Stimulated activated CD8-positive, alpha-beta memory T cell treated with anti-CD3 and anti-CD28 coated beads, Interleukin-7, amount 100 ng/mL, for 24 hours (primary cell): ENCODE results near the gene GFRA1.

Experiments
- DNase-seq: peaks from one replicate; pipeline ENCODE4 v3.0.0-alpha.2; 2020; ENCODE audit warnings: low read depth

The GFRA1 gene

DNA sequence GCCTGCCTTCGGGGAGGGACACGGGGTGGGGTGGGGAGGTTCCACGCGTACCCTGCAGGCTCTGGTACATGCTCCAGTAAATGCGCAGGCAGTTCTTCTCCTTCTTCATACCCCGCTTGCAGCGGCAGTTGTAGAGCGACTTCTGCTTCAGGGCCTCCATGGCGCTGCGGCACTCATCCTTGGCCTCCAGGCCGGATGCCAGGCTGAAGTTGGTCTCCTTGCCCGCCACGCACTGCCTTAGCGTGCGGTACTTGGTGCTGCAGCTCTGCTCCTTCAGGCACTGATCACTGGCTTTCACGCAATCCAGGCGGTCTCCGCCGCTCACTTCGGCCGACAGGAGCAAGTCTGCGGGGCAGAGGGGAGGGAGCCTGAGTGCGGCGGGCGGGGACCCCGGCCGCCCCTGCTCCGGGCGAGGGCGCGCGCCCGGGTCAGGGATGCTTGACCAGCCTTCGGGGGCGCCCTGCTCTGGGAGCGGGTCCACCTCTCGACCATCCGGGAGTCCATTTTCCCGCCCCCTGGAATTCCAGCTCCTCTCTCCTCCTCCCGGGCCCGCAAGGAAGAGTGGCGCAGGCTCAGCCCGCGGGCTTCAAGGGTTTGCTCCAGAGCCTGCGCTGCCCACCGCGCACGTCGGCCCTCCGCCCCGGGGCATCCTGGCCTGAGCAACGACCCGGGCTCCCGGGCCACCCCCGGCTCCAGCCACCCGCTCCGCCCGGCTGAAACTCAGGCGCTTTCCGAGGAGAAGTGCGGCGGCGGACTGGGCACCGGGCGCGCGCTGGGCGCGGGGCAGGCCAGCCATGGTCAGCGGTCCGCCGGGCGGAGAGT, 2.0 kb downstream of the GFRA1 start:
- DNase-seq = no peak

DNA sequence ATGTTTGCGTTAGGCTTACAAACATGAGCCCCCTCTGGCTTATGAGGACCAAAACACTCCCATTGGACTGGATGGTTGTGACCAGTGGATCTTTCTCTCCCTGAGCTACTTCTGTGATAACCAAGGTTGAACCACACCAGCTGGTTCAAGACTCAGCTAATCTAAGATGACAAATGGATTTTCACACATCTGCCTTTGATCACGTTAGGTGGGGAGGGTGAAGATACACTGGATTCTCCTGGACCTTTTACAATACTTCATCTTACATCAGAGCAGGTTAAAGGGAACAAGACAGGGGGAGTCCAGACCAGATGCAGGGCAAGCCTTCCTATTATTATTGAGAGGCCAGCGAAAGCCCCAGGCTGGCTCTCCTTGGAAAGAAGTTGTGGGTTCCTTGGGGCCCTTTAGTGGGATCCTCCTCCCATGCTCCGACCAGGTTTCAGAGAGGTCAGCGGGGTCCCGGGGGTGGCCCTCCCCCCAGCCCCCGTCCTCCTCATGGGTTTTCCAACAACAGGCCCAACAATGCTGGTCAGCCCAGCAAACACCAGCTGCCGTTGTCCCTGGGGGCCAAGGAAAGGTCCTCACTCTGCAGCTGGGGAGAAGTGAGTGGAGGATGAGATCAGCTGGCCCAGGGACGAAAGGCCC, 2.8 kb downstream of the GFRA1 start:
- no peak for DNase-seq

DNA sequence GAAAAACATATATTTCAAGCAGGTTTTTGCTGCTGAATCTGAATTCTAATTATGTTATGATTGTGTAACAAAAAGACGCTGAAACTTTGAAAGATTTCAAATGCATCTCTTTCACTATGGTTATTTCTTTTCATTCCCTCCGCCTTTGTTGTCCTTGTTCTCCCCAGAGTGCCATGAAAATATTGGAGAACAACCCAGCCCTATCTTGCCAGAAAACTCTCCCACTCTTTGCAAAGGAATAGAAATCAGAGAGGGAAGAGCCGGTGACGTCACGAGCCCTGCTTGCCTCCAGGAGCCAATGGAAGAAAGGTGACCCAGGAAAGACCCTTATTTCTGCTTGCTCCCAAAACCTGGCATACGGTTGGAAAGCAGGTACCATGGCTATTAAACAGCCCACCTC, 3.4 kb downstream of the GFRA1 start:
- DNase-seq = no peak

DNA sequence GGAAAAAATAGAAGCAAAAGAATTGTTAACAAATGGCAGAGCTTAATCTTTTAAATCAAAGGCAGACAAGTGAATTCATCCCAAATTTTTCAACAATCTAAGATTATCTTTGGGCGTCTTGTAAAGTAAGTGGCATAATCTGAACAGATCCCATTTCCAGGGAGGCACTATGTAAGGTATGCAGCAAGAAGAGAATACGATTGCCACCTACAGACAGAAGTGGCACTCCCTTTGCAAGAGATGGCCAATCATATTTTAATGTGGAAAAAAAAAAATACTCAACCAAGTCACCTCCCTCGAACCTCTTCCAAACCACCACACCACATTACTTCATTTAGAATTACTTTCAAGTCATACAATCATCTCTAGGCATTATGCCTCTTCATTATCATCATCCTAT, 4.0 kb downstream of the GFRA1 start:
- DNase-seq = no peak

DNA sequence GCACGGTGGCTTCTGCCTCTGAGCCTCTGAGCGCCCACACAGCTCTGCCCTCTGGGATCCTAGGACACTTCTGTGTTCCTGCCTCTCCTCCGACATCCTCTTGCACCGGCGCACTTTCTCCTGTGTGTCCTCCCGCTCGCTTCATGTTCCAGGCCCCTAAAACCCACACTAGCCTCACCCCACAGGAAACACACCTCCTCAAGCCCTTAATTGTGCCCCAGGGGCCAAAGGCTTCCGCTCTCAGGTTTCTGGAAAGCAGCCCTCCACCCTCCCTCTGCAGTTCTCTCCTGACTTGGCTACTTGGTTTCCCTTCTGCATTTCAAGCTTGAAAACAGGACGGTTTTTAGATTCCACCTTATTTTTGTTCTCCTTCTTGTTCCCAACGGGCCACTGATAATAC, 7.3 kb downstream of the GFRA1 start:
- no peak for DNase-seq

DNA sequence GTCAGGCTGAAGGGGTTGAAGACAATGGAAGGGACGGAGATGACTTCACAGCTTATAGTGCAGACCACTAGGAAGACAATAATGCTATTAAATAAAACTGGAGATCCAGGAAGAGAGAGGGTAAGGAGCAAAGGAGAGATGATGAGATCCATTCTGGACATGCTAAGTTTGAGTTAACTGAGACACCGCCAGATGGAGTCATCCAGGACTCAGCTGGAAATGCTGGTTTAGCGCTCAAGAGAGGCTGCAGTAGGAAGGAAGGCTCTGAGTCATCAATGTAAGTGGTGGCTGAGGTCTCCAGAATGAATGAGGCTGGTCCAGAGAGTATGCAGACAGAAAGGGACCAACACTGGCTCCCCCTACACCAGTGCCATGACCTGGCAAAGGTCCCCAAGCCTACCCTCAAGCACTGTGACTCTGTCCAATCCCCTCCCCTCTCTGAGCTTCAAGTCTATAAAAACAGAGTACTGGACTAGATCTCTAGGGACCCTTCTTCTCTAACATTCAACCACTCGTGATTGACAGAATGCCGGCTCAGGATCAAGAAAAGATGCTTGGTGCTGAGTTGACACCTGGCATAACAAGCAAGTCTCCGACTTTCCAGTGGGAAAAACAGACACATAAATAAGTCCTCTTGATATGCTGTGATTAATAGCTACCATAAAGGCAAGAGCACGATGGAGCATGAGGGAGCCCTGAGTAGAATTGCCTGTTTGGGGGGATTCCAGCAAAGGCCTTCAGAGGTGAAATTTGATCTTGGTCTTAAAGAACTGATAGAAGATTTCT, 8.9 kb downstream of the GFRA1 start:
- DNase-seq = no peak

DNA sequence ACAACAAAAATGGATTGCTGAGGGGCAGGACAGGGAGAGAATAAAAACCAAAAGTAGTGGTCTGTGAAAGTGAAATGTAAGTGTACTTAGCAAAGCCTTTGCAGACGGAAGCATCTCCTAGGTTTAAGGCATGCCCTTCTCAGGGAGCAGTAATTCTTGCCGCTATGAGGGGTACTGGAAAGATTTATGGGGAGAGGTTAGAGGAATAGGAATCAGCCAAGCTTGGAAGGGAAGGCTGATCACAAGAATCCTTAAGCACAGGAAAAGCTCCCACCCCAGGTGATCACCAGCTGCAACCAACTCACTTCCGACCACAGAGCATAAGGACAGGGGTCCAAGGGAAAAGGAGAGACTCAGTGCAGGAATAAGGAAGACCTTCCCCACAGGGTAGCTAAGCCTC, 10.3 kb downstream of the GFRA1 start:
- DNase-seq = no peak

DNA sequence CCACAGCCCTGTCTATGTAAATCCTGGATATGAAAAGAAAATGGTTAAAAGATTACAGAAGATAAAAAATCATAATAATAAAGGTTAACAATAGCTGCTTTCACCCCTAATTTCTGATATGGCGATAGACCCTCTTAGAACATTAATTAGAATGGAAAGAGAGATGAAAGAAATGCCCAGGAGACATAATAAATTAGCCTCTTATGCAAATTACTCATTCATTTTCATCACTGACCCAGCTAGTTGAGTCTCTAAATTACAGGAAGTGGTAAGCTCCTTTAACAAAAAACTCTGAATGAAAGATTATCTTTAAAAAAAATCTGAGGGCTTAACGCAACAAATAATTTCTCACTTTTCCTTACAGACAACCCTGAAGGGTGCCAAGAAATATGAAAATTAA, 12.4 kb downstream of the GFRA1 start:
- DNase-seq = no peak

DNA sequence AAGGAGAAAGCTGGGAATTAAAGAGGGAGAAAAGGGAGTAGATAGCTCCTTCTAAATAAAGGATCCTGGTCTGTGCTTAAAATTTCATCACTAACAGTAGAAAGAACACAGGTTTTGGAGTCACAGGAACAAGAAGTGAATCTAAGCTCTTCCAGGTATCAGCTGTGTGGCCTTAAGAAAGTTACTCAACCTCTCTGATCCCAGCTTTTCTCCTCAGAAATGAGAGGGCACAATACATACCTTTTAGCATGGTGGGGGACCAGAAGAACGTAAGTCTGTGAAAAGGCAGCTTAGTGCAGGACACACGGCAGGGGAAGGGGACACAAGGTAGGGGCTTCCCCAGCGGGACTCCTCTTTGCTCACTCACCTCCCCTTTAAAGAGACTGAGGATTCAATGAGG, 13.4 kb downstream of the GFRA1 start:
- DNase-seq = no peak

DNA sequence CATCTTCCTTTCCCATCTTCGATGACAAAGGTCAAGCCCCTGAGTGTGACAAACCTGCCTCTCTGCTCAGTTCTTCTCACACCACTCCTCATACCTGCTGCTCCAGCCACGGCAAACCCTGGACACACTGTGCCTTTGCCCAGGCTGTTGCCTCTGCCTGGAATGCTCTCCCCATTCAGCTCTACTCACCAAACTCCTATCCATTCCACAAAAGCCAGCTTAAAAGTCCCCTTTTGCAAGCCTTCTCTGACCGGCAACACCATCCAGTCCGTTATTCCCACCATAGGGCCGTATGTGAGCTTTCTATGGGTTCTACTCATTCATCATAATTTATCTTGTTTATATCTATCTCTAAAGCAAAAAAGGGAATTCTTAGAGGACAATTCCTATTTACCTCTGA, 15.2 kb downstream of the GFRA1 start:
- no peak for DNase-seq

DNA sequence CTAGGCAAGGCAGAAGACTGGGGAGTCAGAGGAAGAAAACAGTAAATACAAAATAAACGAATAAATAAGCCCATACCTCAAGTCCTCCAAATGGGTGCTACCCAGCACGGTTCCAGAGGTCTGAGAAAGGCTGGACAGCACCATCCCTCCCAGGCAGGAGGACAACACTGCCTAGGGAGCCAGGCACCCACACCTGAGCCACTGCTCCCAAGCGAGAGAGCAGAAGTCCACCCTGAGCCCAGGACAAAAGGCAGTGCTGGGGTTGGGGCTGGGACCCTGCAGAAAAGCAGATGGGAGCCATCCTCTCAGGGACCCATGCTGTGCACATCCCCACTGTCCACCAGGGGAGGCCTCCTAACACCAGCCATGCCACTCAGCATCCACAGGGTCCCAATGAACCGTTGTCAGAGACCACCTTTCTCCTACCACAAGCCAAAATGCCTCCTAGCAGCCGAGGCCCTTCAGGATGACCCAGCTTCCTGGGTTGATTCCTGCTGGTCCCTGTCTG, 16.2 kb downstream of the GFRA1 start:
- no peak for DNase-seq

DNA sequence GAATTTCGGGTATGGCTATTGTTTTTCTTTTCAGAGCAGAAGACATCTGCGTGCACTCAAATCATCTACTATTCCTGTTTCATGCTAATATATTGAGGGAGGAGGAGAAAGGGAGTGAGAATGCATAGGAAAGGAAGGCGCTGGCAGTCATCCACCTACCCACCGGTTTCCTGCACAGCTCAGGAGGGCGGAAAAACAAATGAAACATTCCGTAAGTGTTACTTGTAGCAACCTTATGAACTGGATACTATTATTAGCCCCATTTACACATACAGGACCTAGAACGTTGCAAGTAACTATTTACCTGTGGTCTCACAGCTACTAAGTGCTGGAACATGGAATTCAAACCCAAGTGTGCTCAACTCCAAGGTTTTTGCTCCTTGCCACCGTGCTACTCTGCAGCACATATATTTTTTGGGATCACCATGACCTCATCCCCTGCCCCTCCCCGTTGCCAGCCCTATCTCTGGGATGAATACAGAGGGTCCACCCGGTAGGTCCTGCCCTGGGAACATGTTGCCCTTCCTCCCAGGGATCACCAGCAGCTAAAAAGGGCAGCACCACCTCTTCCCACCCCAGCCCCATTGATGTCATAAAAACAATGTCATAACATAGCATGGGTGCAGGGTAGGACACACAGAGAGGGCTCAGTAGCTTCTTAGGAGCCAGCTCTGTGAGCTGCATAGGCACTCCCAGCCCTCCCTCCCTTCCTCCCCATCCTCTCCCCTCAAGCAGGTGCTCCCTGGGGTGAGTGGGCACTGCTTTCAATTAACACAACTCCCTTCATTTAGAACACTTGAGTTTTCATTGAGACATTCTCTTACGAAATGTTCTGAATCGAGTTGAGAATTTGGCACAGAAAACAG, 16.9 kb downstream of the GFRA1 start:
- no peak for DNase-seq

DNA sequence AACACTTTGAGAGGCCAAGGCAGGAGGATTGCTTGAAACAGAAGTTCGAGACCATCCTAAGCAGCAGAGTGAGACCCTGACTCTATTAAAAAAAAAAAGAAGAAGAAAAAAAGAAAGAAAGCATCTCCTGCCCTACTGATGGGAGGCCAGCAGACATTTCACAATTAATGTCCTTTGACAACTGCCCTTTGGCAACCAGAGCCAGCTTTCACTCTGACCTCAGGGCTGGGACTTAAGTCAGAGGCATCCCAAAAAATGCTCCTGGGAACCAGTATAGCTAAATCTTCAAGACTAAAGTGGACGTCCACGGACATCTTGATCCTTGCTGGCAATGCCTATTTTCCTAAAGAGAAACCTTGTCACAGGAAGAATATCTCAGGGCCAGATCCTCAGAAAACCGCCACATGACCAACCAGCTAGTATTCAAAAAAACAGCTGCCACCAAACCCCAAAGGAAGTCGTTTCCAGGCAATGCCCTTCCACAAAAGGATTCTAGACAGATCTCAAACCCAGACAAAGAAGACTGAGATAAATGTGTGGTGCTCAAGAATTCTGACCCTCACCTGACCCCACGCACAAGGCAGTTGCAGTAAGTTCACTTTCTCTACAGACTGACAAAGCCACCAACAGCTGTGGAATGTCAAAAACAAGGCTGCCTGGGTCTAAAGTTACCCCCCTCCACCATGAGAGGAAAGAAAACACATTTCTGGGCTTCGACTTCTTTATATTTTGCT, 18.4 kb downstream of the GFRA1 start:
- no peak for DNase-seq

DNA sequence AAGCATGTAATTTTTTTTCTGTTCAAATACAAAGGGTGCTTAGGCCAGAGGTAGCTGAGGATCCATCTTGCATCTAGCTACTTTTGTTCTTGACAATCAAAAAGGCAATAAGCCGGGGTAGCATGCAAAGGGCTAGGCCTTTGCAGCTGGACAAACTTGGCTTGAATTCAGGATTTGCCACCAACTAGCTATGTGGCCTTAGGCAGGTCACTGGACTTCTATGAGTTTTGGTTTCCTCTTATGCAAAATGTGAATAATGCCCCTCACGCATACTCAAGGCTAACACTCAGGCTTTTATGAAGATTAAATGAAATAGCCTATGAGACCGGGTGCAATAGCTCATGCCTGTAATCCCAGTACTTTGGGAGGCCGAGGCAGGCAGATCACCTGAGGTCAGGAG, 19.3 kb downstream of the GFRA1 start:
- no peak for DNase-seq

DNA sequence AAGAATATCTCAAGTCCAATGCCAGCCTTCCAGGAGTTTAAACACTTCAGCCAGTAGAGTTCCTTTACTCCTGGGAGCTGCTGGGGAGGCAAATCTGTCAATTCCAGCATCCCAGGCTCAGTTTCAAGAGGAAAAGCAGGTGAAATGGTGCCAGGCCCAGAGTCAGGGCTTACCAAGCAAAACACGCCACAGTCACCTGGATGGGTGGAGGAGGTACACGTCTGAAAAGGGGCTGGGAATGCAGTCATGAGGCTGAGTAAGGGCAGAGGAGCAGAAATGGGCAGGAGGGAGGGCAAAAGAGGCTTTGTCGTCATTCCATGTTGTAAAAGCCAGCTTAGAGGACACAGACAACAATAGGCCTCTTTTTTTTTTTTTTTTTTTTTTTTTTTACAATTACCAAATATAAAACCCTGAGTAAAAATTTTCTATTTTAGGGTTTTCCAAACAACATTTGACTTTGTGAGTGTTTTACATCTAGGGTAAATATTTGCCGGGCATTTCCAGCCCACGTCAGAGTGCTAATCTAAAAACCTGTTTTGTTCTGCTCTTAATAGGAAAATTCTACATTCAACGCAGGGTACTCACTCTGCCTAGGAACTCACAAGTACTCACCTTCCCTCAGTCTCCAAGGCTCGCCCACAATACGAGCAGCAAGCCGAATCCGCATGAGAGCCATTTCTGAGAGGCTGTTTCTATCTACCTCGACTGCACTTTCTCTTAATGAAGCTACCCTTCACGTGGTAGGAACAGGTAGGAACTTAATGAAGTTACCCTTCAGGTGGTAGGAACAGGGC, 21.2 kb downstream of the GFRA1 start:
- no peak for DNase-seq

DNA sequence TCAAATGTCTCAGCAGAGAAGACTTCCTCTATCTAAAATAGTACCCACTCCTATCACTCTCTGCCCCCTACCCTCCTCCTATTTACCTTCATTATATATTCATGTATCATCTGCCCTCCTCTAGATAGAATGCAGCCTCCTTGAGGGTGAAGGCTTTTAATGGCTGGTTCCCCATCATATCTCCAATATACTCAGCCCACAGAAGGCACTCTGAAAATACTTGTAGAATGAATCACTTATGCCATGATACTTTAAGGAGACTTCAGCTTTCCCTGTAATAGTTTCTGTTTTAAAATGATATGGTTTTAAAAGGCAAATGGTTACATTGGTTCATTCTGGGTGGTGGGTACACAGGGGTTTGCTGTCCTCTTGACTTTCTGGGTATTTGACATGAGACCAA, 25.3 kb downstream of the GFRA1 start:
- no peak for DNase-seq

DNA sequence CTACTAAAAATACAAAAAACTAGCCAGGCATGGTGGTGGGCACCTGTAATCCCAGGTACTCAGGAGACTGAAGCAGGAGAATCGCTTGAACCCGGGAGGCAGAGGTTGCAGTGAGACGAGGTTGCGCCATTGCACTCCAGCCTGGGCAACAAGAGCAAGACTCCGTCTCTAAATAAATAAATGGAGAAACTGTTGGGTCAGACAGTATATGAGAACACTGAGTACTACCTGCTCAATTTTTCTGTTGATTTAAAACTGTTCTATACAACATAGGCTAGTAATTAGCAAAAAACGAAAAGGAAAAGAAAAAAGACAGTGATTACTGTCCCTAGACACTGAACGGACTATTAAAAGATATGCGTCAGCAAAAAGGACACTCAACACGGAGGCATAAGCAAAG, 26.7 kb downstream of the GFRA1 start:
- no peak for DNase-seq

DNA sequence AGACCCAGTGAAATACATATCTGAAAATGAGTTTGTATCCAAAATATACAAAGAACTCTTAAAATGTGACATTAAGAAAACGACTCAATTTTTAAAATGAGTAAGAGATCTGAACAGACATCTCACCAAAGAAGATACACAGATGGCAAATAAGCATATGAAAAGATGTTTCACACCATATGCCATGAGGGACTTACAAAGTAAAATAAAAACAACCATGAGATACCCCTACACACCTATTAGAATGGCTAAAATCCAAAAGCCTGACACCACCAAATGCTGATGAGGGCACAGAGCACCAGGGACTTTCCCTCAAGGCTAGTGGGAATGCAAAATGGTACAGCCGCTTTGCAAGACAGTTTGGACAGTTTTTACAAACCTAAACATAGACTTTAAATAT, 27.9 kb downstream of the GFRA1 start:
- no peak for DNase-seq

DNA sequence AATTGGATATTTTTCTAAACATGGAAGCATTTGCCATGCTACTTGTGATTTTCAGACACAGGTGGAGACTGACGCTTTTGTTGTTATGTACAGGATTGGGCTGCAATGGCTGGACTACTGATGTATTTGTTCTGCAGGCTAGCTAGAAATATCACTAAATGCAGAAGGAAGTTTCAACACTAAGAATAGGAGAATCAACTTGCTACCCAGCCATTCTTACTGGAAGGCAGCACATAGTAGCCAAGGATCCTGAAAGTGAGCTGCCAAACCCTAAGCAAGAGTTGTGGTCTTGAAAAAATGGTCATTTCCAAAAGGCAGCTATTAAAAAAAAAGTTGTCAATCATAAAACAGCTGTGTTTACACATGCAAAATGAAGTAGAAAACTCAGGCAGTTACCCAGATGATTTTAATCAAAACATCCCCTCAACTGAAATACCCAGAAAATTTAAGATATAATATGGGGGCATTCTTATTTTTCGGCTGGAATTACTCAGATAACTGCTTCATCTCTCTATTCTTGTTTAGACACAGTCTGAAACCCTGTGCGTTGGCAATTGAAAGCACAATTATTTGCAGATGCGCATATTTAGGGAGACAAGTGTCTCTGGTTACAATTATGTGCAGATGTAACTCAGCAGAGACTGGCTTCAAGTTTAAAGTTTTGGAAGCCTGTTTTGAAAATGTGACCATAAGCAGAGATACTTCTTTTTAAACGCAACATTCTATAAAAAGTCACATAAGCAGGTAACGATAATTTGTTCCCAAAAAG, 31.2 kb downstream of the GFRA1 start:
- no peak for DNase-seq

DNA sequence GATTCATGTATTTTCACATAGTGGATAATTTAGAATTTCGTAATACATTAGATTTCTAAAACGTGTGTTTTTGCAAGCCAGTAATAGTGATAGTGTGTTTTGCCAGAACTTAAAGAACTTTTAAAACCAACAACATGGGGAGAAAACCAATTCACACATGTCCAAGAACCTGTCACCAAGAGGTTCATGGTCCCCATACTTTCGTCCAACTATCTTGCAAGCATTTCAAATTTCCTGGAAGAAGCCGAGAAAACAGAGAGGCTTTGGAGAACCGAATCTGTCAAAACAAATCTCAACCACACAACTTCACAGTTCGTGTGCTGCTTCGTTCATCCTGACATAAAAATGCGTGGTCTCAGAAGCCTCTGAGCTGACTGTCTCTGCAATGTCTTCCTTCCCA, 31.9 kb downstream of the GFRA1 start:
- DNase-seq = no peak
